AG04450 (cell line): Measurements from ENCODE around the gene IGDCC3. TPM values are rescaled to one million over a fixed set of nuclear protein-coding genes. Genes with fewer than 3 reads are reported as not detected.
A peak's percentile ranks its signal among the peaks of the same experiment; 100 is the strongest.

Source experiments
- CTCF ChIA-PET: fragments of 300-600, 350-600 bp; formaldehyde crosslinking; extraction: SDS; loops from one replicate; lab custom pipeline; 2022; ENCODE audit warnings: antibody characterized with exemption, inconsistent platforms; lab: Charles Lee
- POLR2A ChIA-PET: fragments of 350-600 bp; formaldehyde crosslinking; extraction: SDS; loops from one replicate; lab custom pipeline; 2021; ENCODE audit warnings: antibody characterized with exemption, inconsistent platforms; lab: Yijun Ruan, JAX
- DNase-seq: peaks from one replicate; pipeline ENCODE4 v3.0.0-alpha.2; 2011; ENCODE audit warnings: low read depth, low spot score
- H3K27ac ChIP-seq: one replicate; pipeline ENCODE4 v1.5.1; 2012; ENCODE audit warnings: low read depth, low read length, control low read depth
- H3K27me3 ChIP-seq: one replicate; pipeline ENCODE4 v1.6.0; 2012; ENCODE audit warnings: low read length; ENCODE audit not compliant: control insufficient read depth, insufficient read depth
- H3K4me3 ChIP-seq: 2 replicates; pipeline ENCODE4 v1.5.1; 2011; ENCODE audit warnings: mild to moderate bottlenecking, low read depth, low read length, control low read depth
- H3K9me3 ChIP-seq: 2 replicates; pipeline ENCODE4 v1.5.1; 2012; ENCODE audit warnings: low read length; ENCODE audit not compliant: control insufficient read depth, insufficient read depth
- CTCF ChIP-seq: IDR thresholded peaks from 2 replicates; pipeline ENCODE4 v1.5.1; 2011; ENCODE audit warnings: low read depth, low read length, control low read depth, inconsistent platforms
- polyA plus RNA-seq: library from polyadenylated mRNA; depleted of rRNA; stranded (reverse); fragments of >200 nt; gene quantifications from 2 replicates; pipeline ENCODE4 v1.2.3, GENCODE V29; 2011

IGDCC3 gene
- polyA plus RNA-seq, 1 experiment, result 0.11 TPM

GRCh38 chr15:65402961-65403360 is 25.2 kb upstream of the IGDCC3 start:
- no peak overlapping the region for H3K27ac ChIP-seq
- no peaks in the 10 kb centered on the region for H3K9me3 ChIP-seq
- CTCF ChIA-PET, result interaction anchor here (3.3 kb wide), 1 partner anchor 33 kb away, joined by 50 read pairs; no protein-coding TSS in a partner anchor
- POLR2A ChIA-PET, result no interaction called here
- no peak overlapping the region for H3K4me3 ChIP-seq
- no peak for DNase-seq
- TF ChIP-seq CTCF, result no peak
- peaks cover 6% of the 10 kb centered on the region for H3K27me3 ChIP-seq

DNA sequence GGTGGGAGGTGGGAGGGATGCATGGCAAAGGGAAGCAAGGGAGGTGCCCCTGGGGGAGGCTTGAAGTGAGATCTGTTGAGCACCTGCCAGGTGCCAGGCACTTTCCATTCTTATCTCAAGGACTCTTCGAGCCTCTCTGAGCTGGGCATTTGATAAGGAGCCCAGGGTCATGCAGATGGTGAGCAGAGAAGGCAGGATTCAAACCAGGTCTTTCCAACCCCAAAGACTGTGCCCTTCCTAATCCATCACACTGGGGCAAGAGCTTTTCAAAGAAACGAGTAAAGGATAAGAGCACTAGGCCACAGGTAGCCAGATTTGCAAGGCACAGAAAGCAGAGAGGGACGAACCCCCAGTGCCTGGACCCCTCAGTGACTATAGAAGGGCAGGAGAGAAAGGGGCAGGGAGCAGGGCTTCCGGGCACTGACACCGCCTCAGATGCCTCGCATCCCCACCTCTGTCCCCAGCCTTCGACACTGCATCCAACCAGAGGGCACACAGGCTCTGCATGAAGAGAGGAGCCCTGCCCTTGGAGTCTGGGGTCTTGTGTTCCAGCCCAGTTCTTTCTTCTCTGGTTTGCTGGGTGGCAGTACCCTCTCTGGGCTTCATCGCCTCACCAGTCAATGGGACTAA is 23.9 kb upstream of the IGDCC3 start:
- no peak for DNase-seq
- TF ChIP-seq CTCF, result no peak
- CTCF ChIA-PET, result interaction anchor here (0.6 to 4.0 kb wide), 24 partner anchors 8 to 519 kb away, joined by 3 to 56 read pairs (median 4); no protein-coding TSS in a partner anchor
- Histone ChIP-seq H3K27ac (no peak overlapping the region), H3K4me3 (no peak overlapping the region), H3K27me3 (peaks cover 13% of the 10 kb centered on the region), H3K9me3 (no peaks in the 10 kb centered on the region)
- POLR2A ChIA-PET, result interaction anchor here (0.8 kb wide), 1 partner anchor 26 kb away, joined by 3 read pairs; no protein-coding TSS in a partner anchor

GRCh38 chr15:65400760-65401610 is 23.2 kb upstream of the IGDCC3 start:
- peak; percentile 88 for TF ChIP-seq CTCF
- POLR2A ChIA-PET, result interaction anchor here (0.8 kb wide), 1 partner anchor 26 kb away, joined by 3 read pairs; no protein-coding TSS in a partner anchor
- Histone ChIP-seq H3K27ac (peak overlapping the region; percentile 11), H3K9me3 (no peaks in the 10 kb centered on the region), H3K27me3 (peaks cover 18% of the 10 kb centered on the region), H3K4me3 (no peak overlapping the region)
- CTCF ChIA-PET, result interaction anchor here (0.6 to 4.0 kb wide), 29 partner anchors 8 to 520 kb away, joined by 3 to 56 read pairs (median 5); no protein-coding TSS in a partner anchor
- DNase-seq, result no peak

DNA sequence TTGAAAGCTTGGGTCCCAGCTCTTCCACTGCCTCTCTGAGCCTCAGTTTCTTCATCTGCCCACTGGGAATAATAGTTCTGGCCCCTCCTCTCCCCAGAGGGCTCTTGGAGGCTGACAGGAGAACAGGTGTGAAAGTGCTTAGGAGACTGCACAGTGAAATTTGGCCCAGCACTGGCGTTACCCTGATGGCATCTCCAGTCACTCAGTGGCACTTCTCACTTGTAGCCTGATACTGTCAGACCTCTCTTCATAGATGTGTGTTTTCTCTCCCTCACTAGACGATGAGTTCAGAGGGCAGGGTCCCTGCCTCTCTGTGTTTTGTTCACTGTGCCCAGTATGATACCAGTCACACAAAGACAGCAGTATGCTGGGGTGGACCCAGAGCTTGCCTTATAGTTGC is 22.2 kb upstream of the IGDCC3 start:
- Histone ChIP-seq H3K27ac (no peak overlapping the region), H3K4me3 (no peak overlapping the region), H3K27me3 (peaks cover 26% of the 10 kb centered on the region), H3K9me3 (no peaks in the 10 kb centered on the region)
- no peak for DNase-seq
- TF ChIP-seq CTCF, result no peak
- POLR2A ChIA-PET, result interaction anchor here (0.5 kb wide), 1 partner anchor 18 kb away, joined by 3 read pairs; no protein-coding TSS in a partner anchor
- CTCF ChIA-PET, result interaction anchor here (0.8 to 4.0 kb wide), 16 partner anchors 8 to 87 kb away, joined by 3 to 56 read pairs (median 5); no protein-coding TSS in a partner anchor
